DMS153 (cell line): Measurements from ENCODE around the gene B4GAT1.

ENCODE experiments used
- DNase-seq: peaks from one replicate; lab custom pipeline; 2025; lab: John Stamatoyannopoulos, UW

Gene B4GAT1

GRCh38 chr11:66309475-66309874 lies 38.0 kb downstream of the B4GAT1 start:
- no peak for DNase-seq

- DNase-seq = no peak
Observed at GRCh38 chr11:66302656-66303055, 44.8 kb downstream of the B4GAT1 start.

GRCh38 chr11:66299186-66299585 lies 48.2 kb downstream of the B4GAT1 start:
- no peak for DNase-seq

GRCh38 chr11:66297610-66298009 lies 49.8 kb downstream of the B4GAT1 start:
- no peak for DNase-seq
